D721Med (cell line): ENCODE results near the gene S1PR3.

ENCODE experiments used
- DNase-seq: peaks from one replicate; pipeline ENCODE4 v3.0.0; 2011; ENCODE audit warnings: low spot score; ENCODE audit not compliant: insufficient read length
- FAIRE-seq: peaks from 2 replicates; lab custom pipeline; 2011; peaks lifted over from hg19 to GRCh38; lab: Jason Lieb, UNC
- CTCF ChIP-seq: IDR thresholded peaks from 2 replicates; pipeline ENCODE4 v1.5.1; 2012; ENCODE audit warnings: mild to moderate bottlenecking, control low read depth; ENCODE audit not compliant: insufficient read depth; ENCODE audit errors: missing control alignments

S1PR3 gene

GRCh38 chr9:89053301-89053700 lies 62.0 kb downstream of the S1PR3 start:
- no peak for DNase-seq
- no peak for TF ChIP-seq CTCF
- no peak for FAIRE-seq
